HG02870 (cell line): ENCODE data around the gene ZBTB20.
"Not testable (repeated sequence)": the region's sequence is repeated elsewhere in the genome, so short reads cannot be mapped to it uniquely, and the experiment has no call there.

Experiments
- ATAC-seq: cut with Tn5 transposase; IDR thresholded peaks from one replicate; pipeline ENCODE4 v1.9.1; 2021; ENCODE audit warnings: mild to moderate bottlenecking, moderate library complexity; ENCODE audit not compliant: unreplicated experiment

The ZBTB20 gene

DNA sequence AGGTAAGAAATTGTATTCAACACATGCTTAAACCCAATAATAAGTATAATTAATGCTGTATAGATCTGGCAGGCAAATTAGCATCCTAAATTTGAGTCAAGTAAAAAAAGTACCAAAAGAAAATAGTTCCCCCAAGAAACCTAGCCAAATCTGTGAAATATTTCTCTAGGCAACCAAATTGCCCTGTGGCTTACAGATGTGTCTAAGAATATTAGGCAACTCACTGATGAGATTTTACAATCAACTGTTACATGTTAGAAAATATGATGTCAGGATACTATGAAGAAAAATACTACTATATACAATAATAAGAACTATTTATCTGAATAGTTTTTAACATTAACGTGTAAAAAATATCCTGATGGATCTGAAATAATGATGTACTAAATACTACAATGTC lies 456.2 kb downstream of the ZBTB20 start:
- ATAC-seq: no peak

GRCh38 chr3:114687151-114687550 lies 459.9 kb downstream of the ZBTB20 start:
- no peak for ATAC-seq

- ATAC-seq: no peak
These were observed 460.5 kb downstream of the ZBTB20 start for GRCh38 chr3:114686621-114687020.

GRCh38 chr3:114685161-114685560 lies 461.9 kb downstream of the ZBTB20 start:
- ATAC-seq: no peak

DNA sequence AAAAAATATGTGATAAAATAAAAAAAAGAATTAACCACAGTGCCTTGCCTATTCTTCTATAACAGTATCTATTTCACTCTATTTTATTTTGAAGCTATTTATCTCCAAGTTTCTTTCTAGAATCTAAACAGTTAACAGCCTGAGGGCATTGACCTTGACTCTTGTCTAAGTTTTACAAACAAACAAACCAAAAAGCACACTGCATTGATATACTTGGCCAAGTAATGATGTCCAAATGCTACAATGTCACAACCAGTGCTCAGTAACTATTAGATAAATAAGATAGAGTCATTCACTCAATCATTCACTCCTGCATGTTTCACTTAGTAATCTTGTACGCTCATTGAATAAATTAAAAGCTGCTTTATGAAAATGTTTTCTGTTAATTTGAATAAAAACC lies 466.8 kb downstream of the ZBTB20 start:
- no peak for ATAC-seq

DNA sequence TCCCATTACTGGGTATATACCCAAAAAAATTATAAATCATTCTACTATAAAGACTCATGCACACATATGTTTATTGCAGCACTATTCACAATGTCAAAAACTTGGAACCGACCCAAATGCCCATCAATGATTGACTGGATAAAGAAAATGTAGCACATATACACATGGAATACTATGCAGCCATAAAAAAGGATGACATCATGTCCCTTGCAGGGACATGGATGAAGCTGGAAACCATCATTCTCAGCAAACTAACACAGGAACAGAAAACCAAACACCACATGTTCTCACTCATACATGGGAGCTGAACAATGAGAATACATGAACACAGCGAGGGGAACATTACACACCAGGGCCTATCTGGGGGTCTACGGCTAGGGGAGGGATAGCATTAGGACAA lies 467.3 kb downstream of the ZBTB20 start:
- ATAC-seq: not testable (repeated sequence)

DNA sequence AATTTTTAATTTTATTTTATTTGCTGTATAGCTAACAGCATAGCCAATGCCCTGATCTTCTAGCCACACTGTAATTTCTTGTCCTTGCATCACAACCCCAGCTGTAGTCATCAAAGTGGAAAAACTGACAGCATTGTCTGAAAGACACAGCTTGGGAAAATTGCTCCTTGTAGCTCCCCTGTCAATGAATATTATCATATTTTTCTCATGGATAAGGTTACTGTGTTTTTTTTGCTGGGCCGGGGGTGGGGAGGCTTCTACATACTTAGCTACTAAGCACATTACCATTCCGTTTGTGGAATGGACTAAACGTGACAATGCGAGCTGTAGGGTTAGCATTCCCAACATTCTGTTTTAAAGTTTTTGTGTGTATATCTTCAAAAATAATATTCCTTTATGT lies 472.0 kb downstream of the ZBTB20 start:
- ATAC-seq: no peak

- ATAC-seq: no peak
These were observed 473.1 kb downstream of the ZBTB20 start for GRCh38 chr3:114674036-114674435.

GRCh38 chr3:114673481-114673880 lies 473.6 kb downstream of the ZBTB20 start:
- no peak for ATAC-seq

DNA sequence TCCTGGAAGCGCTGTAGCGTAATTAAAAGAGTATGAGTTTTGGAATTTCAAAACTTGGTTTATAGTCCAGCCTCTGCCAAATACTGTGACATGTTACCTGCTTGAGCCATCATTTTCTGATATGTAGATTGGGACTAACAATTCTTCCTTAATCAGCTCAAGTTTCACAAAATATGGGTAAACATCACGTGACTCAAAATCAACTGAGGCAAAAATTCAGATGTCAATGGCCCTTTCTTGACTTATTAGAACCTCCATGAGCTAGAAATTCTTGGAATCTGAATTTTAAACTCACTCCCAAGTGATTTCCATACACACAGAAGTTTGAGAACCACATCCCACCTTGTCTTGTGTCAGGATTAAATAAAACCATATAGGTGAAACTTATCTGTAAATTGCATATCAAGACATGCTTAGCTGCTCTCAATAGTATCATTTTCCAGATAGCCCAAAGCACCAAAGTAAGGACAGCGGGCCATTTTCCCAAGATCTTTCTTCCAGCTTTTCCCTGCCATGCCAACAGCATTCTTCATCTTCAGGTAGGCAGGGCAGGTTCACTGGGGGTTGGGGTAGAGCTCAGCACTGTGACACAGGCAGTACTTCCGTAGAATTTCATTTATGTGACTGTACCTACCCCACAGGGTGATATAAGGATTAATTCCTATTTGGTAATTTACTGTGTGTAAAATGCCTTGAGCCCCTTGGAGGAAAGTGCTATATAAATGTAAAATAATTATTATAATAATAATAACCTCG lies 474.2 kb downstream of the ZBTB20 start:
- ATAC-seq: no peak

GRCh38 chr3:114671741-114672510 lies 475.2 kb downstream of the ZBTB20 start:
- no peak for ATAC-seq

- ATAC-seq: no peak
These were observed 477.5 kb downstream of the ZBTB20 start for GRCh38 chr3:114669614-114670013.

- ATAC-seq: no peak
These were observed 479.0 kb downstream of the ZBTB20 start for GRCh38 chr3:114668099-114668498.

DNA sequence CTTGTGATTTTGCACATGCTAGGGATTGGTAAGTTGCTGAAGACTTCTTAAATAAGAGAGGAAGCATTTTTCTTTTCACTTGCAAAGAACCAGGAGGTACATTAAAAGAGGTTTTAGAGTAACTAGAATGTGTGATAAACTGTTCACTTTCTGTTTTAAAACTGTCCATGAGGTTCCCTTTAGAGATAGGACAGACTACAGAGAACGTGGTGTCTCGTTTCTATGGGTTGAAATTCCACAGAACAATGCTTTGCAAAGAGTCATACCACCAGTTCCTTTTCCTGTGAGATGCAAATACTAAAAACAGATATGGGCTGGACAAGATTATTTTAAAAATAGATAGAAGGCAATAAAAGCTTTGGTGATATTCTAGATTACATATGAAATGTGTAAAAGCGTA lies 480.5 kb downstream of the ZBTB20 start:
- no peak for ATAC-seq

GRCh38 chr3:114664006-114664405 lies 483.1 kb downstream of the ZBTB20 start:
- ATAC-seq: no peak

DNA sequence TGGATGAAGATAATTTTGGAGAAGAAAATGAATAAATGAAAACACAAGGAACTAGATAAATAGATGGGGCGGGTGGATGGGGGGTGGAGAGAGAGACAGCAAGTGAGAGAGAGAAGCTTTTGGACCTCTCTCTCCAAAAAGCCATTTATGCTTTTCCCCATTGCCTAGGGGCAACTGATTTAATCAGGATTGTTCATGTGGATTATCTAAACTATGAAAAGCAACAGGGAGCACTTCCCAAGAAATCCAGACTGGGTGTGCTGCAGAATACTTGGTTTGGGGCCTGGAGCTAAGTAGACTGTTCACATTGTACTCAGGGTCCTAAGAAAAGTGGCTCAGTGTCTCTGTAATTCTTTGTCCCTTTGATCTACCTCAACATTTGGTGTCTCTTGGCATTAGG lies 486.3 kb downstream of the ZBTB20 start:
- no peak for ATAC-seq

- no peak for ATAC-seq
These were observed 487.0 kb downstream of the ZBTB20 start for GRCh38 chr3:114660124-114660523.

- no peak for ATAC-seq
These were observed 487.7 kb downstream of the ZBTB20 start for GRCh38 chr3:114659109-114660061.

DNA sequence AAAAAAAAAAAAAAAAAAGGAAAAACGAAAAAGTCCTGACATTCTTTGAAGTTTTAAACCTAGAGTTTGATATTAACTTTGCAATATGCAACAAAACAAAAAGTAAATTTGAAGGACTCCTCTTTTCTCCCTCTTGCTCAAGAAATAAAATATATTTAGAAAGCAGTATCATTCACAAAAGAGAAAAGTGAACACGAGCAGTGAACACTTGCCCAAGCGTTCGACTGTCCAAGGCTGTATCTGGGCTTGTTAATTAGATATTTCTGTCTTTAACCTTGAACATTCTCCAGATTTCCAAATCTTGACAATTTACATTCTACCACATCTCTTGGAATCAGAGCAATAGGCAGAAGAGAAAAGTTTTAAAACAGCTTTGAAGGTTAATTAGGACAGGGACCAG lies 495.5 kb downstream of the ZBTB20 start:
- ATAC-seq: no peak

DNA sequence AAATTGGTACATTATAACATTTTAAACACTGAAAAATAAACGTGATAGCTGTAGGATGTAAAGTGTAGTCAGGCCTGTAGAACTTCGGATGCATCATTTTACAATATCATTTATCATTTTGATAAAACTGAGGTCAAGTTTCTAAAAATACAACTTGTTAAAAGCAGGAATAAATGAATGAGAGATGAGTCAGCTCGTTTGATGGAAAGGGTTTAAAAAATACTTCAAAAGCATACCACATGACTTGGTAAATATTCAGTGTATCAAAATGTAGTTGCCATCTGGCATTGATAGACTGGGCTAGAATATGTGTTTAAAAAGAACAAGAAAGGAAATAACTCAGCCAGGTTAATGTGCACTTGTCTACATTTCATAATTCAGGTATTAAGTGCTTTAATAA lies 496.3 kb downstream of the ZBTB20 start:
- no peak for ATAC-seq

- no peak for ATAC-seq
These were observed 497.8 kb downstream of the ZBTB20 start for GRCh38 chr3:114649331-114649730.
